NCI-H526 treated with DMSO at 0.1 percent for 48 hours (cell line): Measurements from ENCODE around the gene NOL6.
"Not testable (repeated sequence)": the region's sequence is repeated elsewhere in the genome, so short reads cannot be mapped to it uniquely, and the experiment has no call there.

ENCODE experiments used
- DNase-seq: peaks from one replicate; lab custom pipeline; 2025; lab: John Stamatoyannopoulos, UW

Gene NOL6

DNA sequence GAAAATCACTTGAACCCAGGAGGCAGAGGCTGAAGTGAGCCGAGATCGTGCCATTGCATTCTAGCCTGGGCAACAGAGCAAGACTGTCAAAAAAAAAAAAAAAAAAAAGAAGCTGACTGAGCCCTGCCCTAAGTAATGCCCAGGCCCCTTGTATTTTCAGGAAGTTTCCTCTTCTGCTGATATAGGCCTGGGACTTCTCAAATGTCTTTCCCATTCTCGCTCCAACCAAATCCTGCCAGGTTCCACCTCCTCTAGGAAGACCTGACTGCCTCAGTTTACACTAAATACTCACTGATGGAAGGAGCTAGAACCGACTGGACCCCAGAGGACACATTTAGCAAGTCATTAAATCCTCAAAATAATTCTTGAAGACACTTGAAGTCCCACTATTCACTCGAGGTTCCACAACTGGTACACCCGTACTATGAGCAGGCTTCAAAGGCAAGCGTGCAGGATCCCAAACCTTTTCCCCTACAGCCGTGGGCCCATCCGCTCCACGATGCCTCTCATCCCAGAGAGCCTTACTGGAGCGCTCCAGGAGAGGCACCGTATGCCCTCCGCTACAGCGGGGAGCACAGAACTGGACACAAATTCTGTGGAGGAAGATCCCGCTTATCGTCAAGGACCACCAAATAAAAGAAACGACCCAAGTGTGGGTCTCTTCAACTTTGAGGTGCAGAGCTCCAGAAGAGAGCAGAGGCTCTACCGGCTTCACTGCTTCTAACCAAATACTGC is 676 bp downstream of the NOL6 start:
- DNase-seq: no peak

DNA sequence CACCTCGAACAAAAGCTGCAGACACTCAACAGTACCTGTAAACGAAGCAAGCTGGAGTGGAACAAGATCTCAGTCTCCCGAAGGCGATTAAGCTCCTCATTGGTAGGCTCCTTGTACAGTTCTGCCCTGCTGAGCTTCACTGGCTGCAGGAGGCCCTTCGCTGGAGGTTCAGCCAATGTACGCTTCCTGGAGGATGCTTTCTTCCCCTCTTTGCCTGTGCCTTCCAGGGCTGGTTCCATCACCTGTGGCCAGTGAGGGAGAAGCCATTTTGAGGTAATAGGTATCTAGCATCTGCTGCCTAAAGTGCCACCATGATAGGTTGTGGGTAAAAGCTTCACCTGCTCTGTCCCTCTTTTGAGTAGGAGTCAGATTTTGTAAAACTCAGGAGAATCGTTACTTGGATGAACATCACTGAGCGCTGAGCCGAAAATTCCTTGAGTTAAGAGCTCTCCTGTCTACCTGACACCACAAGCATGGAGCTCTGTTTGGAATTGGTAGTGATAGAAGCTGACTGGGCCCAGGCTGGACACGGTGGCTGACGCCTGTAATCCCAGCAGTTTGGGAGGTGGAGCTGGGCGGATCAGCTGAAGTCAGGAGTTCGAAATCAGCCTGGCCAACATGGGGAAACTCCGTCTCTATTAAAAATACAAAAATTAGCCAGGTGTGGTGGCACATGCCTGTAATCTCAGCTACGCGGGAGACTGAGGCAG is 1.4 kb downstream of the NOL6 start:
- no peak for DNase-seq

DNA sequence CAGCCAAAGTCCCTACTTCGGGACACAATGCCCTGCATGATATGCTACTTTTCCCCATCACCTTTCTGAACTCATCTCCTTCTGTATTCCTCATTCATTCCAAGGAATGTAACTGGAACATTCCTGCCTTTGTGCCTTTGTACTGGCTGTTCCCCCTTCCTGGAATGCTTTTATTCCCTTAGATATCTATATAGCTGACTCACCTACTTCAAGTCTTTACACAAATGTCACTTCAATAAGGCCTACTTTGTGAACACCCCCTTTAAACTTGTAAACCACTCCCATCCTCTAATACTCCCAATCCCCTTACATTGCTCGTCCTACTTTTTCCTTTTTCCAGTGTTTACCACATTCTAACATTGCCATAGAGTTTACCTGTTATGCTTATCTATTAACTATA is 2.4 kb downstream of the NOL6 start:
- no peak for DNase-seq

GRCh38 chr9:33469891-33470290 is 3.8 kb downstream of the NOL6 start:
- DNase-seq: no peak

GRCh38 chr9:33468797-33469621 is 4.7 kb downstream of the NOL6 start:
- no peak for DNase-seq

DNA sequence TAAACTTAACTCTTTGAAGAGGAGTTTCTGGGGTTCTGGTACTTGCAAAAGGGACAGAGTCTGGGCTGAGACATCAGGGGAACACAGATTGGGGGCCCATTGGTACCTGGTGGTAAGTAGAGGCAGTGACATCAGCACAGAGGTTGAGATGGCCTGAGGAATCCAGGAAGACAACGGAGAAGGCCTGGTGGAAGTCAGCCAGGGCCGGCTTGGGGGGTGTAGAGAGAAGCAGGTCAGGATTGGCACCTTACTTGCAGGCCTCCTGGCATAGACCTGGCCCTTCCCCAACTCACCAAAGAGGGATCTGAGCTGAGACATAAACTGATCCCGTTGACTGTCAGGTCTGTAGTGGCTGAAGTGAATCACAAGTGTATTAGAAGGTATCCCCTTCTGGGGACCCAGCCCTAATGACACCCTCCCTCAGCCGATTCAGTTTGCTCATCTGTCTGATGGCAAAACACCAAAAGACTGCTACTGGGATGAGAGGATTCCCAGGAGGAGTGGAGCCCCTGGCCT is 5.5 kb downstream of the NOL6 start:
- DNase-seq: no peak

- no peak for DNase-seq
These were observed 6.2 kb downstream of the NOL6 start for GRCh38 chr9:33467526-33467925.

DNA sequence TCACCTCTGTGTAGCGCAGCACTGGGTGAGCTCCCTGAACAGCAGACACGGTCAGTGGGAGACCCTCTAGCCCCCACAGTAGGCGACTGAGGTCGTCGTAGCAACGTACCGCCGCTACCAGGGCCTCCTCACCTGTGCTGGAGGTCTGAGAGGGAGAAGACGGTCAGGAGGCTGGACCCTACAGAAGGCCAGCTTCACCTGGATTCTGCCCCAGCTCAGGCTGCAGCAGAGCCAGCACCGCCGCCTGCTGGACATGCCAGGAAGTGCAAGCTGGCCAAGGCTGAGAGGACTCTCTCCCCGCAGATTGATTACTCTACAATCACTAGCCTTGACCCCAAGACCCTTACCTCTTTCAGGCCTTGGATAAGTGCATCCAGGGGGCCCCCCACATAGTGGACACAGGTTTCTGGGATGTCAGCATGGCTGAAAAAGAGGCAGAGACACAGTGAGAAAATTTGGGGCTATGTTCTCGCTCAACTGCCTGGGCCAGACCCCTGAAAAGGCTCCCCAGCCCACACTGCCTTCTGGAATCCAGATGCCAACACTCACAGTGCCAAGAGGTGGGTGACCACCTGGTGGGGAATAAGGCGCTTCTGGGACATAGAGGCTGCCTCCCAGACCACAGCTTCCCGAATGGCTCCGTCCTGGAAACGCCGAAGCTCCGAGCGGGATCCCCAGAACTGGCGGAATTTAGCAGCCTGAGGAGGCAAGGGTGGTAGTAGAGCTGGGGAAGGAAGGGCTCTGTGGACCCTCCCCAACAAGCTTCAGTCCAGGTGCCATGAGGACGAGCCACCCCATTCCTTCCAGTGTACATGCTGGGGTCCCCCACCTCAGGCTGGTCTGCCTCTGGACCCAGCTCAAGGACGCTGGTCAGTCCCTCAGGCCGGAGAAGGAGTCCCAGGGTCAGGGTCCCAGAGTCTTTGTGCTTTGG is 6.9 kb downstream of the NOL6 start:
- no peak for DNase-seq

- no peak for DNase-seq
These were observed 7.8 kb downstream of the NOL6 start for GRCh38 chr9:33465596-33466564.

DNA sequence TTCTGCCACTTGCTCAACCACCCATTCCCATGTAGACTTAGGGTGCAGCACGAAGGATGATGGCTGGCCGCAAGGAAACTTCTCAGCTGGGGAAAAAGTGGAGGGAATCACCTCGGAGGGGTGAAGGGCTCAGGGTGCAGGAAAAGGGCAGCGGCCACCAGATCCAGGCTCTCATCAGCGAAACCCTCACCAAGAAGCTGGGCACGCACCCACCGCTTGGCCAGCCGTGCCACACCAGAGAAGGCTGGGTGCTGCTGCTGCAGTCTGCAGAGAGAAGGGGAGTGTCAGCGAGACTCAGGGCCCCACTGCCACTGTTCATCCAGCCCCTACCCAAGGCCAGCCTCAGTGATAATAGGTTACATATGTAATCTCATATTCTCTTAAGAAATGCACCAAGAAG is 8.6 kb downstream of the NOL6 start:
- DNase-seq: no peak

GRCh38 chr9:33464045-33464636 is 9.6 kb downstream of the NOL6 start:
- DNase-seq: no peak

DNA sequence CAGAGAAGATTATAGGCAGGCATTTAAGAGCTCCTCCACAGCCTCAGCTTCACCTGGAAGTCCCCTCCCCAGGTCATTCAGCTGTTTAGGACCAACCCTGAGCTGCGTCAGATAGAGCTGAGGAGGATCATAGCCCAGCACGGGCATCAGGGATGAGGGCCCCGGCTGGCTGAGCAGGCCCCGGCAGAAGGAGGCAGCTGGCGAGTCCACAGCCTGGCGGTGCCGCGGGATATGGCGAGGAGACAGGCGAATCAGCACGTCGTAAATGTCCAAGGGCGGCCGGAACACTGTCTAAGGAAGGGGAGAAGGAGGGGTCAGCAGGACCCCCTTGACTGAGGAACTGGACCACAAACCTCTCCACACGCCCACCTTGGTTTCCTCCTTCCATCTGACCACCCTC is 10.6 kb downstream of the NOL6 start:
- no peak for DNase-seq

DNA sequence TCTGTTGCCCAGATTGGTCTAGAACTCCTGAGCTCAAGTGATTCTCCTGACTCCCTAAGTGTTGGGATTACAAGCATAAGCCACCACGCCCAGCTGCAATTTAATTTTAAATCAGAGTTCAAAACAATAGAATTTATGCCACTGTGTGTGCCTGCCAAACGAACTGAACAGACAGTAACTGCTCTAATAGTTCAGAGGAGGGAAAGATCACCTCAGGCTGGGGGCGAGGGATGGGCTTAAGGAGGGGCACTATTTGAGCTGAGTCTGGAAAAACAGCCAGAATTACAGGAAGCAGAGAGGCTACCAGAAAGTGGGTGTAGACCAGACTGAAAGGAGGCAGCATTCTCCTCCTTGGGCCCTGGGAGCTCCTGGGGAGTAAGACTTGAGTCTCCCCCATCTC is 12.2 kb downstream of the NOL6 start:
- DNase-seq: no peak

- no peak for DNase-seq
These were observed 12.9 kb downstream of the NOL6 start for GRCh38 chr9:33460854-33461253.

- no peak for DNase-seq
These were observed 14.6 kb downstream of the NOL6 start for GRCh38 chr9:33459115-33459514.

DNA sequence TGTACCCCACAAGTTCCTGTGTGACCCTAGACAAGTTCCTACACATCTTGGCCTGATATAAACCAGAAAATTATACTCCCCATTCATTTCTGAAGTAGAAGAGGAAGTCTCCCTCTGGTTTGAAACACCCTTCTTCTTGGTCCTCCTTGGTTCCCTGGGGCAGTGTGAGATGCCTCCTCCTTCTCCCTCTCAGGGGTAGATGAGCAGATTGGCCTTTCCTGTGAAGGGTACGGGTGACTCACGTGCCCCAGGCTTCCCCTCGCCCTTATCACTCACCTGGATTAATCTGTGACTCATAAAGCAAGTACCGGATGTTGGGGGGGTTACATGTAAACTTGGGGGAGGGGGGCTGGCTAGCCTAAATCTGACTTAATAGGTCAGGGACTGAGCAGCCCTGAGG is 15.3 kb downstream of the NOL6 start:
- DNase-seq: no peak

DNA sequence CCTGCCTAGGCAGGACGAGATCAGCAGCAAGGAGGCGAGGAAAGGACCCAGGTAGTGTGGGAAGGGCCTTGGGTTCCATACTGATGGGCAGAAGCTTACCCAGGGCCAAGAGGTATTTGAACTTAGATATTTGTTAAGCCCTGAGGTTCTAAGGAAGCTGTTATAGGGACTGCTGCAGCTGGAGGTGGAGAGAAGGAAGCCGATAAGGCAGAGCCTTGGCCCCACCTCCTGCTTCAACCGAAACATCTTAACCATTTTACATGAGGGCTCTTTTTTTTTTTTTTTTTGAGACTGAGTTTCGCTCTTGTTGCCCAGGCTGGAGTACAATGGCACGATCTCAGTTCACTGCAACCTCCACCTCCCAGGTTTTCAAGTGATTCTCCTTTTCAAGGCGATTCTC is 17.8 kb downstream of the NOL6 start:
- DNase-seq: no peak

DNA sequence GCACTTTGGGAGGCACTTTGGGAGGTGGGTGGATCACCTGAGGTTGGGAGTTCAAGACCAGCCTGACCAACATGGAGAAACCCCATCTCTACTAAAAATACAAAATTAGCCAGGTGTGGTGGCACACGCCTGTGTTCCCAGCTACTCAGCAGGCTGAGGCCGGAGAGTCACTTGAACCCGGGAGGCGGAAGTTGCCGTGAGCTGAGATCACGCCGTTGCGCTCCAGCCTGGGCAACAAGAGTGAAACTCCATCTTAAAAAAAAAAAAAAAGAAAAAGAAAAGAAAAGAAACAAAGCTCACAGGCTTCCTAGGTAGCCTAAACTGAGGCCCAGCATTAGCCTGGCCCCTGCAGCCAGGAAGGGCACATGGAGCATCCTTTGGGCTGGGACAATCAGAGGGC is 18.3 kb downstream of the NOL6 start:
- DNase-seq: not testable (repeated sequence)

DNA sequence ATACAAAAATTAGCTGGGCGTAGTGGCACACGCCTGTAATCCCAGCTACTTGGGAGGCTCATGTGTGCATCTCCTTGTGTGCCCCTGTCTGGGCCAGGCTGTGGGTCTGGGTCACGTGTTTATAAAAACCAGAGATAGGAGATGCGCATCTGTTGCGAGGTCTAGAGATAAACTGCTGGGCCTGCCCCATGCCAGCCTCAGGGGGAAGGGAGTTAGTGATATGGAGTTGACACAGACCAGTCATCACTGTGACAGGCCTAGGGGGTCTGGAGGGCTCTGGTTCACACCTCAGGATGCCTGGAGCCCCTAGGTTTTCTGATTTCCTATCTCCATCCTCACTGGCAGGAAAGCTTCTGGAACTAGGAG is 19.1 kb downstream of the NOL6 start:
- not testable (repeated sequence) for DNase-seq
